ENCODE results near the gene MICAL2.

MICAL2 gene

GRCh38 chr11:12098601-12099000 is 11.8 kb upstream of the MICAL2 start:
- no peak for DNase-seq

- no peak for DNase-seq
Measured at GRCh38 chr11:12099132-12099873, 11.1 kb upstream of the MICAL2 start.

GRCh38 chr11:12100429-12100828 is 10.0 kb upstream of the MICAL2 start:
- DNase-seq: no peak

- DNase-seq: no peak
Measured at GRCh38 chr11:12100841-12101242, 9.5 kb upstream of the MICAL2 start.

GRCh38 chr11:12101318-12101717 is 9.1 kb upstream of the MICAL2 start:
- DNase-seq: no peak

- no peak for DNase-seq
Measured at GRCh38 chr11:12102588-12103410, 7.6 kb upstream of the MICAL2 start.

GRCh38 chr11:12103411-12104225 is 6.8 kb upstream of the MICAL2 start:
- DNase-seq: no peak

GRCh38 chr11:12105471-12105870 is 4.9 kb upstream of the MICAL2 start:
- no peak for DNase-seq

- no peak for DNase-seq
Measured at GRCh38 chr11:12106101-12106500, 4.3 kb upstream of the MICAL2 start.

GRCh38 chr11:12106501-12106900 is 3.9 kb upstream of the MICAL2 start:
- DNase-seq: no peak

GRCh38 chr11:12108875-12109453 is 1.4 kb upstream of the MICAL2 start:
- no peak for DNase-seq

GRCh38 chr11:12109591-12110196 is 696 bp upstream of the MICAL2 start:
- no peak for DNase-seq

- no peak for DNase-seq
Measured at GRCh38 chr11:12110714-12111548, 541 bp downstream of the MICAL2 start.

- DNase-seq: no peak
Measured at GRCh38 chr11:12111549-12112520, 1.4 kb downstream of the MICAL2 start.

- DNase-seq: no peak
Measured at GRCh38 chr11:12112750-12113149, 2.4 kb downstream of the MICAL2 start.

GRCh38 chr11:12113294-12113693 is 2.9 kb downstream of the MICAL2 start:
- no peak for DNase-seq

- no peak for DNase-seq
Measured at GRCh38 chr11:12114193-12115033, 4.0 kb downstream of the MICAL2 start.

- no peak for DNase-seq
Measured at GRCh38 chr11:12116425-12117032, 6.1 kb downstream of the MICAL2 start.

- DNase-seq: no peak
Measured at GRCh38 chr11:12117200-12117599, 6.8 kb downstream of the MICAL2 start.
